Loucy (cell line): Measurements from ENCODE around the gene RPS6KA4.
A peak's percentile ranks its signal among the peaks of the same experiment; 100 is the strongest.

Experiments used
- H2AFZ ChIP-seq: fragments of 200-600 bp; sonication (generic); 2 replicates; pipeline ENCODE4 v1.6.0; 2016; ENCODE audit warnings: antibody characterized with exemption, mild to moderate bottlenecking, low read length, moderate library complexity
- H3F3A ChIP-seq: fragments of 200-600 bp; 2 replicates; pipeline ENCODE4 v1.6.0; 2016; ENCODE audit warnings: antibody characterized with exemption, low read depth, mild to moderate bottlenecking
- H3K27me3 ChIP-seq: fragments of 200-600 bp; sonication (generic); 2 replicates; pipeline ENCODE4 v1.6.1; 2014; ENCODE audit warnings: low read length, mild to moderate bottlenecking; ENCODE audit not compliant: insufficient read depth, poor library complexity, severe bottlenecking
- H3K36me3 ChIP-seq: fragments of 200-600 bp; sonication (generic); 2 replicates; pipeline ENCODE4 v1.6.1; 2016; ENCODE audit warnings: low read length; ENCODE audit not compliant: insufficient read depth
- H3K4me1 ChIP-seq: fragments of 200-600 bp; sonication (generic); 2 replicates; pipeline ENCODE4 v1.5.1; 2014; ENCODE audit warnings: low read length, mild to moderate bottlenecking; ENCODE audit not compliant: insufficient read depth, poor library complexity, severe bottlenecking
- H3K4me2 ChIP-seq: fragments of 200-600 bp; sonication (generic); 2 replicates; pipeline ENCODE4 v1.6.0; 2014; ENCODE audit warnings: antibody characterized with exemption, low read length, low read depth, mild to moderate bottlenecking; ENCODE audit not compliant: poor library complexity, severe bottlenecking
- H3K4me3 ChIP-seq: fragments of 200-600 bp; sonication (generic); 2 replicates; pipeline ENCODE4 v1.5.1; 2014; ENCODE audit warnings: low read length, mild to moderate bottlenecking, mixed read lengths; ENCODE audit not compliant: poor library complexity, severe bottlenecking
- H3K79me2 ChIP-seq: fragments of 200-600 bp; sonication (generic); 2 replicates; pipeline ENCODE4 v1.6.1; 2014; ENCODE audit warnings: low read length; ENCODE audit not compliant: insufficient read depth
- H3K9ac ChIP-seq: fragments of 200-600 bp; sonication (generic); 2 replicates; pipeline ENCODE4 v1.6.0; 2014; ENCODE audit warnings: mild to moderate bottlenecking, low read depth, low read length, moderate library complexity; ENCODE audit not compliant: poor library complexity, severe bottlenecking
- H3K9me2 ChIP-seq: fragments of 200-600 bp; sonication (generic); replicated peaks from 2 replicates; pipeline ENCODE4 v1.6.1; 2016; ENCODE audit warnings: low read depth, low read length, mixed read lengths
- H3K9me3 ChIP-seq: fragments of 200-600 bp; sonication (generic); 2 replicates; pipeline ENCODE4 v1.6.1; 2014; ENCODE audit warnings: mild to moderate bottlenecking, antibody characterized with exemption, low read length, low read depth; ENCODE audit not compliant: insufficient read depth
- H4K20me1 ChIP-seq: fragments of 200-600 bp; sonication (generic); 2 replicates; pipeline ENCODE4 v1.6.0; 2014; ENCODE audit warnings: antibody characterized with exemption, low read length, mild to moderate bottlenecking; ENCODE audit not compliant: insufficient read depth, poor library complexity, severe bottlenecking
- EZH2phosphoT487 ChIP-seq: fragments of 200-600 bp; IDR thresholded peaks from 2 replicates; pipeline ENCODE4 v1.6.1; 2018; ENCODE audit warnings: antibody characterized with exemption, mild to moderate bottlenecking, moderate library complexity, borderline replicate concordance
- TF ChIP-seq, protein P1 (sequence below): fragments of 200-600 bp; sonication (generic); conservative IDR thresholded peaks from 2 replicates; pipeline ENCODE4 v1.5.1; 2014; ENCODE audit warnings: mild to moderate bottlenecking, antibody characterized with exemption, low read length

Gene RPS6KA4

DNA sequence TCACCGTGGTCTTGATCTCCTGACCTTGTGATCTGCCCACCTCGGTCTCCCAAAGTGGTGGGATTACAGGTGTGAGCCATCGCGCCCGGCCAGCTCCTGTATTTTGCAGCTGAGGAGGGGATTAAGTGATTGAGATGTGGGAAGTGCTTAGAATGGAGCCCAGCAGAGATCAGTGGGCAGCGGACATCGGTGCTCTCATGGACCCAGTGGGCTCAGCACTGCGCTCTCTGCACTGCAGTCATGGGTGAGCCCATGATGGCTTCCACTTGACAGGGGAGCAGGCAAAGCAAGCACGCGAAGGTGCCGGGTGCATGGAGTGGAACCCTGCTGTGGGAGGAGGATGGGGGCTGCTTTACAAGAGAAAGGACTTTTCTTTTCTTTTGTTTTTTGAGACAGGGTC lies 28.1 kb upstream of the RPS6KA4 start:
- H3K9me3 ChIP-seq: no peaks in the 10 kb centered on the region
- H3K4me2 ChIP-seq: no peak overlapping the region
- H2AFZ ChIP-seq: no peak overlapping the region
- no peaks in the 10 kb centered on the region for H3K36me3 ChIP-seq
- H3K4me3 ChIP-seq: no peak overlapping the region
- H3K27me3 ChIP-seq: no peaks in the 10 kb centered on the region
- no peaks in the 10 kb centered on the region for H3K79me2 ChIP-seq
- TF ChIP-seq EZH2phosphoT487: no peak
- TF ChIP-seq, protein P1, sequence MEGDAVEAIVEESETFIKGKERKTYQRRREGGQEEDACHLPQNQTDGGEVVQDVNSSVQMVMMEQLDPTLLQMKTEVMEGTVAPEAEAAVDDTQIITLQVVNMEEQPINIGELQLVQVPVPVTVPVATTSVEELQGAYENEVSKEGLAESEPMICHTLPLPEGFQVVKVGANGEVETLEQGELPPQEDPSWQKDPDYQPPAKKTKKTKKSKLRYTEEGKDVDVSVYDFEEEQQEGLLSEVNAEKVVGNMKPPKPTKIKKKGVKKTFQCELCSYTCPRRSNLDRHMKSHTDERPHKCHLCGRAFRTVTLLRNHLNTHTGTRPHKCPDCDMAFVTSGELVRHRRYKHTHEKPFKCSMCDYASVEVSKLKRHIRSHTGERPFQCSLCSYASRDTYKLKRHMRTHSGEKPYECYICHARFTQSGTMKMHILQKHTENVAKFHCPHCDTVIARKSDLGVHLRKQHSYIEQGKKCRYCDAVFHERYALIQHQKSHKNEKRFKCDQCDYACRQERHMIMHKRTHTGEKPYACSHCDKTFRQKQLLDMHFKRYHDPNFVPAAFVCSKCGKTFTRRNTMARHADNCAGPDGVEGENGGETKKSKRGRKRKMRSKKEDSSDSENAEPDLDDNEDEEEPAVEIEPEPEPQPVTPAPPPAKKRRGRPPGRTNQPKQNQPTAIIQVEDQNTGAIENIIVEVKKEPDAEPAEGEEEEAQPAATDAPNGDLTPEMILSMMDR: no peak
- H3K4me1 ChIP-seq: no peaks in the 10 kb centered on the region
- H3K9me2 ChIP-seq: no peaks in the 10 kb centered on the region
- H3K9ac ChIP-seq: no peak overlapping the region
- no peaks in the 10 kb centered on the region for H4K20me1 ChIP-seq
- H3F3A ChIP-seq: no peaks in the 10 kb centered on the region

GRCh38 chr11:64331569-64332371 lies 27.2 kb upstream of the RPS6KA4 start:
- H3K36me3 ChIP-seq: no peaks in the 10 kb centered on the region
- H3F3A ChIP-seq: no peaks in the 10 kb centered on the region
- peak overlapping the region; percentile 5 for H3K9ac ChIP-seq
- H2AFZ ChIP-seq: no peak overlapping the region
- no peak overlapping the region for H3K4me2 ChIP-seq
- H3K9me3 ChIP-seq: no peaks in the 10 kb centered on the region
- TF ChIP-seq, protein P1: peak; percentile 64
- no peak for TF ChIP-seq EZH2phosphoT487
- no peak overlapping the region for H3K4me3 ChIP-seq
- no peaks in the 10 kb centered on the region for H3K79me2 ChIP-seq
- H3K9me2 ChIP-seq: no peaks in the 10 kb centered on the region
- H3K27me3 ChIP-seq: no peaks in the 10 kb centered on the region
- no peaks in the 10 kb centered on the region for H4K20me1 ChIP-seq
- no peaks in the 10 kb centered on the region for H3K4me1 ChIP-seq

DNA sequence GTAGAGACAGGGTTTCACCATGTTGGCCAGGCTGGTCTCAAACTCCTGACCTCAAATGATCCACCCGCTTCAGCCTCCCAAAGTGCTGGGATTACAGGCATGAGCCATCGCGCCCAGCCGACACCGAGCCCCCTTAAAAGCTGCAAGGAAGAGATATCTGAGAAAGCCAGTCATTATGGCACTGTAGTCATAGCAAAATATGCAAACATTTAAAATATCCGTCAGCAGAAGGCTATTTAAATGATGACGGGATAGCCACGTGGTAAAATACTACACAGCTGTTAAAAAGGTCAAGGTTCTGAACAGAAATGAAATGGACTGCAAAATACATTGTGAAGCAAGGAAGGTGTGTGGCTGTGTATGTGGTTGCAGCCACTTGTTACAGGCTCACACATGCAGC lies 25.4 kb upstream of the RPS6KA4 start:
- H4K20me1 ChIP-seq: no peaks in the 10 kb centered on the region
- H3K79me2 ChIP-seq: no peaks in the 10 kb centered on the region
- H3K9me2 ChIP-seq: no peaks in the 10 kb centered on the region
- no peaks in the 10 kb centered on the region for H3K36me3 ChIP-seq
- no peaks in the 10 kb centered on the region for H3F3A ChIP-seq
- no peaks in the 10 kb centered on the region for H3K4me1 ChIP-seq
- H3K9me3 ChIP-seq: no peaks in the 10 kb centered on the region
- H3K9ac ChIP-seq: no peak overlapping the region
- no peak overlapping the region for H3K4me3 ChIP-seq
- no peak for TF ChIP-seq EZH2phosphoT487
- TF ChIP-seq, protein P1: no peak
- H2AFZ ChIP-seq: no peak overlapping the region
- no peaks in the 10 kb centered on the region for H3K27me3 ChIP-seq
- no peak overlapping the region for H3K4me2 ChIP-seq
